Pons (tissue), 1 donor: ENCODE data around the gene TRIP10.
"Not testable (repeated sequence)": the region's sequence is repeated elsewhere in the genome, so short reads cannot be mapped to it uniquely, and the experiment has no call there.

ENCODE experiments used
- DNase-seq: peaks from one replicate; pipeline ENCODE4 v3.0.0-alpha.2; 2016; ENCODE audit warnings: low spot score

Gene TRIP10

DNA sequence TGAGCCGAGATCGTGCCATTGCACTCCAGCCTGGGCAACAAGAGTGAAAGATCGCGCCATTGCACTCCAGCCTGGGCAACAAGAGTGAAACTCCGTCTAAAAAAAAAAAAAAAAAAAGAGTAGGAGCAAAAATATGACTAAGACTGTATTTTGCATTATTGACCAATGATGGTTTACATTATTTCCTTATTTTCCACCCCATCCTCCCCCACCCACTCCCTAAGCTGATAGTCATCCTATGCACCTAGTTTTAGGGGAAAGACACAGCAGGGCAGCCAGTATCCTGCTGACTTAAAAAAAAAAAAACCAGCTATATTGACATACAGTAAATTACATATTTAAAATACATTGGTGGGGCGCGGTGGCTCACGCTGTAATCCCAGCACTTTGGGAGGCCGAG lies 58.2 kb downstream of the TRIP10 start:
- no peak for DNase-seq

DNA sequence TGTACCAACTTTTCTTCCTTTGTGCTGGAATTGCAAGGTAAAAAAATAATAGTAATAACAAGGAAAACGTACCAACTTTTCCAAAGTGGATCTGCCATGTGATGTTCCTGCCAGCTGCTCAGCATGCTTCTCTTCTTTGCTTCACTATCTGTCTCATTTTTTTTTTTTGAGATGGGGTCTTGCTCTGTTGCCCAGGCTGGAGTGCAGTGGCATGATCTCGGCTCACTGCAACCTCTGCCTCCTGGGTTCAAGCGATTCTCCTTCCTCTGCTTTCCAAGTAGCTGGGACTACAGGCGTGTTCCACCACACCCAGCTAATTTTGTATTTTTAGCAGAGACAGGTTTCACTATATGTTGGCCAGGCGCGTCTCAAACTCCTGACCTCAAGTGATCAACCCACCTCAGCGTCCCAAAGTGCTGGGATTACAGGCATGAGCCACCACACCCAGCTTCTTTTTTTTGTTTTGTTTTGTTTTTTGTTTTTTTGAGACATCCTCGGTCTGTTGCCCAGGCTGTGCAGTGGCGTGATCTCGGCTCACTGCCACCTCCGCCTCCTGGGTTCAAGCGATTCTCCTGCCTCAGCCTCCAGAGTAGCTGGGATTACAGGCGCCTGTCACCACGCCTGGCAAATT lies 60.8 kb downstream of the TRIP10 start:
- not testable (repeated sequence) for DNase-seq

DNA sequence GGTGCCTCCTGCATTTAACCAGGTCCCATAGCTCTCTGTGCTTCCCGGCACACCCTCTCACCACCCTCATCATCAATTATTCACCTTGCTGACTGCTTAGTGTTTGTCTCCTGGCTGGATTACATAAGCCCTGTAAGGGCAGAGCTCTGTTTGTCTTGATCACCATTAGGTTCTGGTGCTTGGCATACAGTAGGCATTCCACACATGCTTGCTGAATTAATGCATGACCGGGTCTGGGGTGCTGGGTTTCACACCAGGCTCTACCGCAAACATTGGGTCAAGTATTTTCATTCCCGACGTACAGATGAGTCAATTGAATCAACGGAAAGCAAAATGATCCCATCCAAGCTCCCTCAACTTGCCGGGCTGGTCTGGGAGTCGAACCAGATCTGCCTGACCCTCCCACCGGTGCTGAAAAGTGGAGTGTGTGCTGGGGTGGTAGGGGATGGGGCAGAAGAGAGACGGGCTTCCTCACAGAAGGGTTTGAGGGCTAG lies 61.6 kb downstream of the TRIP10 start:
- no peak for DNase-seq
